ENCODE results near the gene UGT2B10. TPM values are rescaled to one million over a fixed set of nuclear protein-coding genes. Genes with fewer than 3 reads are reported as not detected.

UGT2B10 gene
- total and polyA plus RNA-seq, 9 of the 15 experiments (the other 6 are each of a cell fraction or from before 2014, with no cell fraction given), result 0.18 TPM; not detected in 8

GRCh38 chr4:68797618-68798017 is 18.2 kb upstream of the UGT2B10 start (continued):
- TF ChIP-seq CHD7 (IDR thresholded peaks at IDR 0.05; ENCODE audit: low read depth, low read length), result no peak
